AG20443 (cell line): ENCODE measurements around the gene CYBB.

Source experiments
- DNase-seq: peaks from one replicate; pipeline ENCODE4 v3.0.0; 2012; ENCODE audit warnings: low spot score, mixed read lengths

The CYBB gene

GRCh38 chrX:37844622-37845021 is 64.8 kb downstream of the CYBB start:
- no peak for DNase-seq

- no peak for DNase-seq
Observed at GRCh38 chrX:37846141-37846540, 66.3 kb downstream of the CYBB start.

DNA sequence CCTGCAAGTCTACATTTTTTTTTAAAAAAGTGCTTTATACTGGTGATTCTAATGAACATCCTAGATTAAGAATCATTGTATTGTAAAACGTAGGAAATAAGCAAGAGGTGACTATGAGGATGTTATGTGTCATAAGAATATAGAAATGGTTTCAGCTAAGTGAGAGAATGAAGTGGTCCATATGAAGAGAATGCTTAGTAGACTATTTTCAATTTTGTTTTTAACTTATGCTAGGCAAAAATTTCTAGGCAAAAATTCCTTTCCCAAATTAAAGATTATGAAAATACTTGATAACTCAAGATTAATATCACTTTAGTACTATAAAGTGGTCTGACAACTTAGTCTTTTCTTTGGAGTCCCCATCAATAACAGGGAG is 66.7 kb downstream of the CYBB start:
- no peak for DNase-seq

DNA sequence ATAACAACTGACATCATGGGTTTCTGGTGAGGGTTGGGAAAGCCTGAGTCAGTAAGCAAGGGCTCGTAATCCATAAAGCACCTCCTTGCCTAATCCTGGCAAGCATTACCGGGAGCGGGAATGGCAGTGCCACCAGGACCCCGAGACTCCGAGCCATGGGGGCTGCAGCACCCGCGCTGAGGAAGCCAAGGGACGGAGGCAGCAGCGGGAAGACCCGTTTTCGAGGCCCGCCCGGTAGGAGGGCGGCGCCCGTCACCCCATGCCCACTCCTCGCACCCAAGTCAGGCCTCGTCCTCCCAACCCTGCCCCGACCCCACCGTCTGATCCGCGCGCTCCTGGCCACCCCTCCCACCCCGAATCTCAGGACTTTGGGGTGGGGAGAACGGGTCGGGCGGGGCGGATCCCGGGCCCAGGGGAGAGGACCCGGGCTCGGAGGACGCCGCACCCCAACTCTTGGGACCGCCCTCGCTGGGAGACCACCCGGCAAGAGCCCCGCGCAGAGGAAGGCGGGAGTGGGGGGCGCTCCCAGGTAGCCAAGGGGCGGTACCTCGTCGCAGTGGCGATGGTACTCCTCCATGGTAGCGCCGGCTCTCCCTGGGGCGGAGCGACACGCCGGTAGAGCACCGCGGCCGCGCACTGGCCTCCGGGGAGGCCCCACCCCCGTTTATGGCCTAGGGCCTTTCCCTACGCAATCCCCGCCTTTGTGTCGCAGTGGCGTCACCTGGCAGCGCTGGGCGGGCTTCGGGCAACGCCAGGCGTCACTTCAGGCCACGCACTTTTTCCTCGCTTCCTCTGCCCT is 67.3 kb downstream of the CYBB start, which contains the start of gene DYNLT3:
Gene DYNLT3, minus strand, starts transcription at position 638 of the 799 bp plus-strand sequence. Its CDS starts 61 bp downstream, at position 577.
- peak; percentile 89 for DNase-seq

- DNase-seq = no peak
Observed at GRCh38 chrX:37847733-37848197, 67.9 kb downstream of the CYBB start.

DNA sequence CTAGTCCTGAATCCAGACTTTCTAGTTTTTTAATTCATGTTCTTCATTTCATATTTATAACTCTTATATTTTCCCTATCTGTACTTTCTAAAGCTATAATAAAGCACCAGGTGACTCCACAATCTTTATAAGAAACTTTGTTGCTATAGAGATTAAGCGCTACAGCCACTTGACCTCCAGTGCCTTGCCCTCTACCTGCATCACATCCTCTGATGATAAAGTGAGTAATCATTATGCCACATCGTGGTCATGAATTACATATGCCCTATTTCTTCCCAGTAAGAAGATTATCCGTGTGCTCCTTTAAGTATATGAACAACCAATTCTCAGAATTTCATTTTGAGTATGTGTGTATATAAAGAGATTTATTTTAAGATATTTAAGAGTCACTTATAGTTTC is 74.3 kb downstream of the CYBB start:
- DNase-seq = no peak

GRCh38 chrX:37854748-37855147 is 74.9 kb downstream of the CYBB start:
- no peak for DNase-seq

DNA sequence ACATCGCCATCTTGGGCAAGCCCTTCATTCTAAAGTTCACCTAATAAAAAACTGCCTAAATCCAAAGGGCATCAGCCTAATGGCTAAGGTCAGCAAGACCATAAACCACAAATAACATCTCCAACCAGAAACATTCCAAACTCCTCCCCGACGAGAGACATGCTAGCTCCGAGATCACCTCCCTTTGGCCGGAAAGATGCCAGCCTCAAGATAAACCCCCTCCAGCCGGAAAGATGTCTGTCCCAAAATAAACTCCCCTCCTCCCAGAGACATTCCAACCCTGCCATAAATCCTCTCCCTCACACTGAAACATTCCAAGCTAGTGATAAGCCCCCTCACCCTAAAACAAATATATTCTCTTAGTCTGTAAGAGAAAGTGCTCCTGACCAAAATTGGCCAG is 80.9 kb downstream of the CYBB start:
- no peak for DNase-seq

GRCh38 chrX:37862851-37863250 is 83.0 kb downstream of the CYBB start:
- DNase-seq = no peak
